ENCODE results near the gene CENPP. TPM values are rescaled to one million over a fixed set of nuclear protein-coding genes. Genes with fewer than 3 reads are reported as not detected.

The CENPP gene
- total RNA-seq, 3 donors from 2014 or later (not counting 1 experiment from before 2014, with no cell fraction given), result 10.3 to 14.5 (median 12.1) TPM

- peaks cover 0 to 4% of the 10 kb centered on the region in 2 donors for H3K9me3 Mint-ChIP-seq
- peaks cover 36% of the 10 kb centered on the region for H3K36me3 Mint-ChIP-seq
- H3K27me3 Mint-ChIP-seq (ENCODE audit: low read depth in 2 of 2), result no peaks in the 10 kb centered on the region
- Histone ChIP-seq H3K4me1 (ENCODE audit: control insufficient read depth, insufficient read depth, low read length) (no peaks in the 10 kb centered on the region), H3K27ac (ENCODE audit: low read length) (no peak overlapping the region), H3K27me3 (ENCODE audit: control insufficient read depth, insufficient read depth, low read length) (no peaks in the 10 kb centered on the region), H3K36me3 (ENCODE audit: control insufficient read depth, insufficient read depth, low read length) (peaks cover 69% of the 10 kb centered on the region), H3K4me3 (ENCODE audit: low read length) (no peak overlapping the region), H3K9me3 (ENCODE audit: control insufficient read depth, insufficient read depth, low read length) (no peaks in the 10 kb centered on the region)
- no peak overlapping the region for H3K4me3 Mint-ChIP-seq
- no peak for TF ChIP-seq CTCF (IDR thresholded peaks at IDR 0.05)
- ATAC-seq (no peak), DNase-seq (no peak)
- H3K27ac Mint-ChIP-seq, result no peak overlapping the region
- intact Hi-C loops (cut with micrococcal nuclease), result no loop called here
- peaks cover 0 to 8% of the 10 kb centered on the region in 2 donors for H3K4me1 Mint-ChIP-seq
- 94% methylated on average over 7 of the region's 7 CpGs for WGBS (ENCODE audit: insufficient coverage)
Observed at GRCh38 chr9:92642564-92642963, 316.8 kb downstream of the CENPP start.

- intact Hi-C loops (cut with micrococcal nuclease), result no loop called here
- 97% methylated on average over 7 of the region's 7 CpGs for WGBS (ENCODE audit: insufficient coverage)
- ATAC-seq (no peak), DNase-seq (no peak)
- Mint-ChIP-seq H3K4me3 (no peak overlapping the region), H3K27ac (no peak overlapping the region), H3K9me3 (peaks cover 0 to 4% of the 10 kb centered on the region in 2 donors), H3K36me3 (peaks cover 37% of the 10 kb centered on the region), H3K4me1 (peaks cover 0 to 8% of the 10 kb centered on the region in 2 donors), H3K27me3 (ENCODE audit: low read depth in 2 of 2) (no peaks in the 10 kb centered on the region)
- Histone ChIP-seq H3K27ac (ENCODE audit: low read length) (no peak overlapping the region), H3K4me1 (ENCODE audit: control insufficient read depth, insufficient read depth, low read length) (no peaks in the 10 kb centered on the region), H3K9me3 (ENCODE audit: control insufficient read depth, insufficient read depth, low read length) (no peaks in the 10 kb centered on the region), H3K4me3 (ENCODE audit: low read length) (no peak overlapping the region), H3K27me3 (ENCODE audit: control insufficient read depth, insufficient read depth, low read length) (no peaks in the 10 kb centered on the region), H3K36me3 (ENCODE audit: control insufficient read depth, insufficient read depth, low read length) (peaks cover 80% of the 10 kb centered on the region)
- TF ChIP-seq CTCF (IDR thresholded peaks at IDR 0.05), result no peak
Observed at GRCh38 chr9:92644278-92644677, 318.5 kb downstream of the CENPP start.

DNA sequence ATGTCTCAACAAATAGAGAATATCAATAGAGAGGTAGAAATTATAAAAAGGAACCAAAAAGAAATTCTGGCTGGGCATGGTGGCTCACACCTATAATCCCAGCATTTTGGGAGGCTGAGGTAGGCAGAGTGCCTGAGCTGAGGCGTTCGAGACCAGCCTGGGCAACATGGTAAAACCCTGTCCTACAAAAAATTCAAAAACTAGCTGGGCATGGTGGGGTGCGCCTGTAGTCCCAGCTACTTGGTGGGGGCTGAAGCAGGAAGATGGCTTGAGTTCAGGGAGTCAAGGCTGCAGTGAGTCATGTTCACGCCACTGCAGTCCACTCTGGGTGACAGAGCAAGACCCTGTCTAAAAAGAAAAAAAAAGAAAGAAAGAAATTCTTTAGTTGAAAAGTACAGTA lies 319.3 kb downstream of the CENPP start:
- DNase-seq (no peak), ATAC-seq (no peak)
- no peak for TF ChIP-seq CTCF (IDR thresholded peaks at IDR 0.05)
- Mint-ChIP-seq H3K36me3 (peaks cover 37% of the 10 kb centered on the region), H3K4me3 (no peak overlapping the region), H3K27ac (no peak overlapping the region), H3K27me3 (ENCODE audit: low read depth in 2 of 2) (no peaks in the 10 kb centered on the region), H3K4me1 (peaks cover 0 to 8% of the 10 kb centered on the region in 2 donors), H3K9me3 (peaks cover 0 to 4% of the 10 kb centered on the region in 2 donors)
- peaks cover 78% of the 10 kb centered on the region for H3K36me3 ChIP-seq (ENCODE audit: control insufficient read depth, insufficient read depth, low read length)
- H3K4me3 ChIP-seq (ENCODE audit: low read length), result no peak overlapping the region
- no peaks in the 10 kb centered on the region for H3K4me1 ChIP-seq (ENCODE audit: control insufficient read depth, insufficient read depth, low read length)
- no peaks in the 10 kb centered on the region for H3K9me3 ChIP-seq (ENCODE audit: control insufficient read depth, insufficient read depth, low read length)
- whole genome bisulfite sequencing (ENCODE audit: insufficient coverage), result 97% methylated on average over 4 of the region's 4 CpGs
- intact Hi-C loops (cut with micrococcal nuclease), result no loop called here
- no peaks in the 10 kb centered on the region for H3K27me3 ChIP-seq (ENCODE audit: control insufficient read depth, insufficient read depth, low read length)
- no peak overlapping the region for H3K27ac ChIP-seq (ENCODE audit: low read length)

All from natural killer cell (primary cell).